IPS DF 4.7 (cell line): ENCODE data around the gene YWHAG.
"Not testable (repeated sequence)": the region's sequence is repeated elsewhere in the genome, so short reads cannot be mapped to it uniquely, and the experiment has no call there.

ENCODE experiments used
- DNase-seq: peaks from one replicate; pipeline ENCODE4 v3.0.0-alpha.2; 2013; ENCODE audit warnings: low spot score; ENCODE audit errors: extremely low read depth

Gene YWHAG

GRCh38 chr7:76358481-76359110, at the start of gene YWHAG:
Gene YWHAG (minus strand): TSS chr7:76358991. CDS start chr7:76358808, 183 bp downstream.
- no peak for DNase-seq

DNA sequence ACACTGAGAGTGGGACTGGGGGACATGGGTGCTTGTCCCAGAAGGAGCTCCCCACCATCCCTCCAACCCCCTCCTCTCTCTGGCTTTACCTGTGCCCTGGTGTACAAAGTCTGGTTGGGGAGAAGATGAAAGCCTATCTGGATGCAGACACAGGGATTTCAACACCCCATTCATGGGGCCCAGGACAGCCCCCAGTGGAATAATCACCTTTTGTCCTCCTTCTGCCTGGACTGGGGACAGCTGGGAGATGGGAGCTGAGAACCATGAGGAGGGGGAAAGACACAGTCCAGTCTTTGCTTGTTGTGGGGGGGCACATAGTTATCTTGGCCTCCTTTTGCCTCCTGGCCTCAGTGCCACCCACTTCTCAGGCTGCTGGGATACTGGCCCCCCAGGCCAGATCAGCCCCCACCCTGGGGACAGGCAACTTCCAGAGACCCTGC, 49.4 kb upstream of the YWHAG start:
- DNase-seq = no peak

DNA sequence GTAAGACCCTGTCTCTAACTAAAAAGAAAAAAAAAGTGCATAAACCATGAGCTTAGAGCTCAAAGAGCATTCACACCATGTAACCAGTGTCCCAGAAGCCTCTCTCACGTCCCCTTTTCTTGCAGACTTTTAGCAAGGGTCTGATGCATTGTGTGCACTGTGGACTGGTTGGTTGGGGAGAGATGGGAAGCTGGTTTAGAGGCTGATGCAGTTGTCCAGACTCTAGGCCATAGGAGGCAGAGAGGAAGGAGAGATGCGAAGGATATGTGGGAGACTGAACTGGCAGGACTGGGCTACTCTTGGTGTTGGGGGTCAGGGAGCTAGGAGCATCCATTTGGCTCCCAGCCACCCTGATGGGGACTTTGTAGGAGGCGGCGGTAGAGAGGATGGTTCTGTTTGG, 48.9 kb upstream of the YWHAG start:
- no peak for DNase-seq

DNA sequence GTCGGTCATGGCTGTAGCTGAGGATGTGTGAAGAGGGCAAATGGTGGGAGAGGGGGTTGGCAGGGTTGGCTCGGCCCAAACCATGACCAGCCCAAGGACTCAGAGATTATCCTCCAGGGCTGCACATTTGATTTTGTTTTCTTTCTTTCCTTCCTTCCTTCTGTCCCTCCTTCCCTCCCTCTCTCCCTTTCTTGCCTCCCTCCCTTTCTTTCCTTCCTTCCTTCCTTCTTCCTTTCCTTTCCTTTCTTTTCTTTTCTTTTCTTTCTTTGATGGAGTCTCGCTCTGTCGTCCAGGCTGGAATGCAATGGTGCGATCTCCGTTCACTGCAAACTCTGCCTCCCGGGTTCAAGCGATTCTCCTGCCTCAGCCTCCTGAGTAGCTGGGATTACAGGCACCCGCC, 46.9 kb upstream of the YWHAG start:
- DNase-seq = no peak

- no peak for DNase-seq
These were observed 45.1 kb upstream of the YWHAG start for GRCh38 chr7:76403780-76404494.

- not testable (repeated sequence) for DNase-seq
These were observed 44.3 kb upstream of the YWHAG start for GRCh38 chr7:76403097-76403496.

DNA sequence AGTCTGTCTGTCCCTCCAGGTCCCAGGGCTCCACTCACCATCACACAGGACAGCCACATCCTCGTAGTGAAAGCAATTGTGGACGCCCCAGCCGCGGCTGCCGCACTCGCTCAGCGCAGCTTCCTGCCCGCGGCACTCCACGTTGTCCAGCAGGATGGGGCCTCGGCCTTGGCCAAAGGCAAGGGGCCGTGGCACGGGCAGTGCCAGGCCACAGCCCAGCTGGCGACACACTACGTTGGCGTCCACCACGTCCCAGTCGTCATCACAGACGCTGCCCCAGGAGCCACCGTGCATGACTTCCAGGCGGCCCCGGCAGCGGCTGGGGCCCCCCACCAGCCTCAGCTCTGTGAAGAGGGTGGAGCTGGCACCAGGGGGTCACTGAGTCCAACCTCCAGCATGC, 41.5 kb upstream of the YWHAG start:
- DNase-seq = no peak

GRCh38 chr7:76397409-76398183, 38.8 kb upstream of the YWHAG start:
- DNase-seq = no peak

GRCh38 chr7:76396864-76397263, 38.1 kb upstream of the YWHAG start:
- no peak for DNase-seq

DNA sequence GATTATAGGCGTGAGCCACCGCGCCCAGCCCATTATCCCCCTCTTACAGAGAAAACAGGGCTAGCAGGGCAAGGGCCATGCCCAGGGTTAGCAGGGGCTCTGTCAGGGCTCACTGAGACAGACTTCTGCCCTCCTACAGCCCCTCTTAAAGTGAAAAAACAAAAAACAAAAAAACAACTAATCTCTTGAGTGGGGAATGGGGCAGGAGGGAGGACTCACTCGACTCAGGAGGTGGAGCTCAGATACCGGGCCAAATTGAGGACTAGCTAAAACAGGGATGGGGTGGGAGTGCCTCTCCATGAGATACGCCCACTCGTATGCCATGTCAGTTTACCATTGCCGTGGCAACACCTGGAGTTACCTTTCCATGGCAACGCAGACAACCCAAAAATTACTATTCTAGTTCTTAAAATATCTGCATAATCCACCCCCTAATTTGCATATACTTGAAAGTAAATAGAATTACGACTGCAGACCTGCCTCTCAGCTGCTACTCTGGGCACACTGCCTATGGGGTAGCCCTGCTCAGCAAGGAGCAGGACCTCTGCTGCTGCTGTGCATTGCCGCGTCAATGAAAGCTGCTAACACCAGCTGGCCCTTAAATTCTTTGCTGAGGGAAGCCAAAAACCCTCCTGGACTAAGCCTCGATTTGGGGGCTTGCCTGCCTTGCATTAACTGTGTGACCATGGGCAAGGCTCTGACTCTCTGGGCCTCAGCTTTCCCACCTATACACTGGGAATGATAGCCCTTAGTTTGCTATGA, 37.4 kb upstream of the YWHAG start:
- no peak for DNase-seq

DNA sequence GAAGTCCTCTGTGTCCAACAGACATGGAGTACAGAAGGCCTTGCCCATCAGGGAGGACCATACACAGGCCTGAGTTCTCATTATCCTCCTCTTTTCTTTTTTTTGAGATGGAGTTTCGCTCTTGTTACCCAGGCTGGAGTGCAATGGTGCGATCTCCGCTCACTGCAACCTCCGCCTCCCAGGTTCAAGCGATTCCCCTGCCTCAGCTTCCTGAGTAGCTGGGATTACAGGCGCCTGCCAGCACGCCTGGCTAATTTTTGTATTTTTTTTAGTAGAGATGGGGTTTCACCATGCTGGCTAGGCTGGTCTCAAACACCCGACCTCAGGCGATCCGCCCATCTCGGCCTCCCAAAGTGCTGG, 36.8 kb upstream of the YWHAG start:
- DNase-seq = not testable (repeated sequence)

- no peak for DNase-seq
These were observed 36.2 kb upstream of the YWHAG start for GRCh38 chr7:76394957-76395356.

DNA sequence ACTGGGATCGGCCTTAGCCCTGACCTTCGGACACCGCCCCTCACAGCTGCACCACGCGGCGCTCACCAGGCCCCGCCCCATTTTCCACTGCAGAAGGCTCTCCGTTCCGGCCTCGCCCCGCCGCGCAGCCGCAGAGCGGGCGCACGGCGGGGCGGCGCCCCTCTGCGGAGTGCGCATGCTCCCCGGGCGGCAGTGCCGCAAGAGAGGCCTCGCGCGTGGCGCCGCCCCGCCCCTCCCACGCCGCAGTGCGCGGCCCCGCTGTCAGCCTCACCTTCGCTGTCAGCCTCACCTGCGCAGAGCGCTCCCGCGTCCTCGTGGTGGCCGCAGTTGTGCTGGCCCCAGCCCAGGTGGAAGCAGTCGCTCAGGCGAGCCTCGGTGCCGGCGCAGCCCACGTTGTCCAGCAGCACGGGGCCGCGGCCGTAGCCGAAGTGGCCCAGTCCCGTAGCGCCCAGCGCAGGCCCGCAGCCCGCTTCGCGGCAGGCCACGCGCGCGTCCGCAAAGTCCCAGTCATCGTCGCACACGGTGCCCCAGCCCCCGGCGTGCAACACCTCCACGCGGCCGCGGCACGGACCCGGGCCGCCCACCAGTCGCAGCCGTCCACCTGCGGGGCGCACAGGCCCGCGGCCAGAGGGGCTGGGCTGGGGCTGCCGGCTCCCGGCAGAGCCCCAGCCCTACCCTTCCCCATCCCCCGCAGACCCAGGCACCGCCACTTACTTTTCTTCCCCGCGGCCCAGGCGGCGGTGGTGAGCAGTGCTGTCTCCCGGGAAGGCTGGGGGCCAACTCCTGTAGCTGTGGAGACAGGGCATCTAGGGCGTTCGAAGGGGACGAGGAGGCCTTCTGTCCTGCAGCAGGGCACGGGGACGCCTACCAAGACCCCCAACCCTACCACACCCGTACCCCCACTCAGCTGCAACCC, 34.6 kb upstream of the YWHAG start:
- DNase-seq = no peak

- DNase-seq = no peak
These were observed 33.8 kb upstream of the YWHAG start for GRCh38 chr7:76392531-76393115.

- DNase-seq = no peak
These were observed 31.3 kb upstream of the YWHAG start for GRCh38 chr7:76390092-76390491.

DNA sequence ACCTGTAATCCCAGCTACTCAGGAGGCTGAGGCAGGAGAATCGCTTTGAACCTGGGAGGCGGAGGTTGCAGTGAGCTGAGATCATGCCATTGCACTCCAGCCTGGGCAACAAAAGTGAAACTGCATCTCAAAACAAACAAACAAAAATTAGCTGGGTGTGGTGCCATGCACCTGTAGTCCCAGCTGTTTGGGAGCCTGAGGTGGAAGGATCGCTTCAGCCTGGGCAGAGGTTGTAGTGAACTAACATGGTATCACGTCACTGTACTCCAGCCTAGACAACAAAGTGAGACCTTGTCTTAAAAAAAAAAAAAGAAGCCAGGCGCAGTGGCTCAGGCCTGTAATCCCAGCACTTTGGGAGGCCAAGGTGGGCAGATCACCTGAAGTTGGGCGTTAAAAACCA, 29.0 kb upstream of the YWHAG start:
- DNase-seq = not testable (repeated sequence)

DNA sequence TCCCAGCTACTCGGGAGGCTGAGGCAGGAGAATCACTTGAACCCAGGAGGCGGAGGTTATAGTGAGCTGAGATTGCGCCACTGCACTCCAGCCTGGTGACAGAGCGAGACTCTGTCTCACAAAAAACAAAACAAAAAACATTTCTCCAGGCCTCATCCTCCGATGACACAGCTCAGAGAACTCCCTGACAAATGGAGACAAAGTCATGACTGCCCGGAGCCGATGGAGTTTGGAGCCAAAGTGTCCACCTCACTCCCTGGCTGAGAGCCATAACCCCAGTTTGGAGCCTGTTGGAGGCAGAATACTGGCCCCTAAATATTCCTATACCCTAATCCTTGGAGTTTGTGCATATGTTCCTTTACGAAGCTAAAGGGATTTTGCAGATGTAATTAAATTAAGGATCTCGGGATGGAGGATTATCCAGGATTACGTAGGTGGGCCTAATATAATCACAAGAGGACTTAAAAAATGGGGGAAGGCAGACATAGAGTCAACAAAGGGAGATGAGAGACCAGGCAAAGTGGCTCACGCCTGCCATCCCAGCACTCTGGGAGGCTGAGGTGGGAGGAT, 28.0 kb upstream of the YWHAG start:
- no peak for DNase-seq

DNA sequence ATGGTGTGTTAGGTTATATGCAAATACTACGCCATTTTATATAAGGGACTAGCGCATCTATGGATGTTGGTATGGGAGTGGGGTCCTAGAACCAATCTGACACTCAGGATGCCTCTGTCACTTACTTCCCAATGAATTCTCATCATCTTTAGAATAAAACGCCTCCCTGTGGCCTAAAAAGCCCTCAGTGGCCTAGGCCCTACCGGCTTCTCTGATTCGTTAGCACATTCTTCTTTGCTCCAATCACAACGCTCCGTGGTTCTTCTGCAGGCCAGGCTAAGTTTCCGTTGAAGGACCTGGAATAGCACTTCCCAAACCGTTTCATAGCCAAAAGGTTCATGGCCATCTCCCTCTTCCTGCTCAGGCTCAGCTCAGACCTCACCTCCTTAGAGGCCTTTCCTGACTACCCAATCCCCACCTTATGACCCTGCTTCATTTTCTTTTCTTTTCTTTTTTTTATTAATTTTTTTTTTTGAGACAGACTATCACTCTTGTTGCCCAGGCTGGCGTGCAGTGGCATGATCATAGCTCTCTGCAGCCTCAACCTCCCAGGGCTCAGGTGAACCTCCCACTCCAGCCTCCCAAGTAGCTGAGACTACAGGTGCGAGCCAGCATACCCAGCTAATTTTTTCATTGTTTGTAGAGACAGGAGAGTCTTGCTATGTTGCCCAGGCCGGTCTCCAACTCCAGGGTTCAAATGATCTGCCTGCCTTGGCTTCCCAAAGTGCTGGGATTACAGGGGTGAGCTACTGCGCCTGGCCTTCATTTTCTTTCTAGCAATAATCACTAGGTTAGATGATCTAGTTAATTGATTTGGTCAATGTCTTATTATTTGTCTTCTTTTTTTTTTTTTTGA, 24.5 kb upstream of the YWHAG start:
- no peak for DNase-seq

GRCh38 chr7:76381814-76382213, 23.0 kb upstream of the YWHAG start:
- DNase-seq = no peak
